K562 (cell line): ENCODE data around the gene FASTK. TPM values are rescaled to one million over a fixed set of nuclear protein-coding genes. Genes with fewer than 3 reads are reported as not detected.

ENCODE experiments used
- ELF4 ChIP-seq: fragments of 450-650 bp; formaldehyde crosslinking; IDR thresholded peaks from 2 replicates; pipeline ENCODE4 v1.4.0; 2022; ENCODE audit warnings: missing genetic modification characterization
- ERF ChIP-seq: fragments of 450-650 bp; formaldehyde crosslinking; IDR thresholded peaks from 2 replicates; pipeline ENCODE4 v1.4.0; 2020; ENCODE audit warnings: mild to moderate bottlenecking, mixed read lengths
- FOXK1 ChIP-seq: sonication (generic); formaldehyde crosslinking; IDR thresholded peaks from 2 replicates; pipeline ENCODE4 v1.8.0; 2022; ENCODE audit warnings: missing genetic modification reagents, mild to moderate bottlenecking, borderline replicate concordance
- HDAC1 ChIP-seq, 2 experiments: fragments of 450-650 bp; IDR thresholded peaks; 2 replicates each; pipeline ENCODE4 v1.6.1; 2016 to 2017; ENCODE audit warnings: inconsistent platforms in 1 of 2, mild to moderate bottlenecking in 1 of 2, moderate library complexity in 1 of 2
- HDAC2 ChIP-seq: fragments of 450-650 bp; IDR thresholded peaks from 2 replicates; pipeline ENCODE4 v1.6.1; 2016; ENCODE audit warnings: mild to moderate bottlenecking
- HOXB6 ChIP-seq: fragments of 250-450 bp; sonication (Bioruptor Pico); IDR thresholded peaks from 2 replicates; pipeline ENCODE4 v1.5.1; 2022; ENCODE audit warnings: mild to moderate bottlenecking, borderline replicate concordance
- KLF6 ChIP-seq: fragments of 250-450 bp; sonication (Bioruptor Pico); IDR thresholded peaks from 2 replicates; pipeline ENCODE4 v1.4.0; 2020; ENCODE audit warnings: mild to moderate bottlenecking, moderate library complexity, borderline replicate concordance
- MEF2A ChIP-seq: IDR thresholded peaks from 2 replicates; pipeline ENCODE4 v1.6.1; 2011; ENCODE audit warnings: low read depth, mild to moderate bottlenecking, low read length, moderate library complexity; ENCODE audit not compliant: control insufficient read depth
- NFATC3 ChIP-seq: fragments of 450-650 bp; IDR thresholded peaks from 2 replicates; pipeline ENCODE4 v1.6.1; 2017; ENCODE audit warnings: mild to moderate bottlenecking
- NFE2 ChIP-seq: IDR thresholded peaks from 2 replicates; pipeline ENCODE4 v1.6.1; 2014; ENCODE audit warnings: antibody characterized with exemption, low read depth
- POLR2H ChIP-seq: IDR thresholded peaks from 2 replicates; pipeline ENCODE4 v1.6.1; 2016; ENCODE audit warnings: missing genetic modification characterization, low read depth, mild to moderate bottlenecking, control low read depth, missing compliant biosample characterization, moderate library complexity
- SMAD1 ChIP-seq: fragments of 150-350 bp; IDR thresholded peaks from 2 replicates; pipeline ENCODE4 v1.6.1; 2014; ENCODE audit warnings: low read length, low read depth; ENCODE audit not compliant: partially characterized antibody
- TBP ChIP-seq: optimal IDR thresholded peaks from 2 replicates; pipeline ENCODE3; 2011; ENCODE audit warnings: low read depth, low read length, improper control_type of control experiment
- ZNF12 ChIP-seq: sonication (generic); formaldehyde crosslinking; IDR thresholded peaks from 2 replicates; pipeline ENCODE4 v1.4.0; 2020; ENCODE audit warnings: mild to moderate bottlenecking, missing genetic modification reagents
- ZNF24 ChIP-seq: fragments of 450-650 bp; IDR thresholded peaks from 2 replicates; pipeline ENCODE4 v1.6.1; 2016
- ZNF311 ChIP-seq: fragments of 250-450 bp; sonication (Bioruptor Pico); IDR thresholded peaks from 2 replicates; pipeline ENCODE4 v1.4.0; 2020; ENCODE audit warnings: mild to moderate bottlenecking, moderate library complexity
- ZNF318 ChIP-seq, 2 experiments: fragments of 450-650 bp; IDR thresholded peaks; 2 replicates each; pipeline ENCODE4 v1.6.1; 2016; ENCODE audit warnings: mild to moderate bottlenecking in 2 of 2, borderline replicate concordance in 1 of 2, low read depth in 1 of 2, moderate library complexity in 1 of 2
- ZNF512 ChIP-seq: IDR thresholded peaks from 2 replicates; pipeline ENCODE4 v1.6.1; 2016; ENCODE audit warnings: missing genetic modification characterization, missing compliant biosample characterization
- ZNF589 ChIP-seq: fragments of 200-800 bp; sonication (Bioruptor generic); IDR thresholded peaks from 2 replicates; pipeline ENCODE4 v1.6.1; 2016; ENCODE audit warnings: low read depth, missing genetic modification characterization, missing compliant biosample characterization
- ZNF780A ChIP-seq: fragments of 250-450 bp; sonication (Bioruptor Pico); IDR thresholded peaks from 2 replicates; pipeline ENCODE4 v1.5.0; 2021; ENCODE audit warnings: mild to moderate bottlenecking
- polyA plus RNA-seq, 8 experiments: library from polyadenylated mRNA; depleted of rRNA in 4 of 8; stranded (reverse) in 5 of 8; unstranded in 3 of 8; fragments of >200 nt; fragmentation: Nextera tagmentation in 2 of 8; fragmentation: Illumina TruSeq in 1 of 8; extraction: Ambion mirVana in 2 of 8; extraction: Trizol in 1 of 8; gene quantifications; 2 replicates each; pipeline versions ENCODE4 v1.2.1 to v1.2.3, GENCODE V29; 2011 to 2014; ENCODE audit warnings: inconsistent platforms in 1 of 8, missing spikeins in 1 of 8
- total RNA-seq, 7 experiments: library from RNA; depleted of rRNA in 6 of 7; stranded (reverse); fragments of >200 nt in 6 of 7; fragmentation: Illumina TruSeq in 2 of 7; extraction: Trizol in 2 of 7; gene quantifications; 2 replicates each; pipeline versions ENCODE4 v1.2.1 to v1.2.3, GENCODE V29; 2011 to 2021; ENCODE audit warnings: low replicate concordance in 1 of 7

The FASTK gene
- total and polyA plus RNA-seq, 9 of the 15 experiments (the other 6 are each of a cell fraction or from before 2014, with no cell fraction given) = 0.51 to 150 (median 48.2) TPM

GRCh38 chr7:151087245-151088018 lies 6.8 kb upstream of the FASTK start (continued):
- TF ChIP-seq ZNF512 = no peak
- no peak for TF ChIP-seq ZNF780A (CRISPR knock-in tag)
- TF ChIP-seq TBP = peak; percentile 11
- no peak; a peak in 1 of 4 replicates for TF ChIP-seq HDAC1 (IDR thresholded peaks at IDR 0.05)
- no peak for TF ChIP-seq POLR2H (tag)
- TF ChIP-seq HOXB6 (CRISPR knock-in tag) = no peak
- TF ChIP-seq ERF (CRISPR knock-in tag) = no peak
- no peak for TF ChIP-seq MEF2A
- TF ChIP-seq SMAD1 = no peak
- TF ChIP-seq ZNF12 (CRISPR knock-in tag) = no peak
- no peak for TF ChIP-seq ZNF318 (IDR thresholded peaks at IDR 0.05; ENCODE audit: borderline replicate concordance in 1 of 2, low read depth in 1 of 2)
- TF ChIP-seq FOXK1 = no peak
- no peak for TF ChIP-seq NFATC3
- TF ChIP-seq ELF4 (CRISPR knock-in tag) = no peak
- TF ChIP-seq HDAC2 = 0 out of 2 replicates have a peak, but pooled peaks have one; percentile 24
- peak; percentile 28; the same call in 1 of the 2 replicates for TF ChIP-seq ZNF24
- TF ChIP-seq ZNF589 = peak; percentile 22; the same call in 1 of the 2 replicates
- no peak for TF ChIP-seq KLF6 (CRISPR knock-in tag)
- no peak for TF ChIP-seq ZNF311 (CRISPR knock-in tag)
- no peak for TF ChIP-seq NFE2
